Medulla oblongata (tissue), 1 donor: ENCODE data around the gene NIPAL3.

ENCODE experiments used
- DNase-seq: peaks from one replicate; pipeline ENCODE4 v3.0.0-alpha.2; 2015; ENCODE audit errors: extremely low spot score

NIPAL3 gene

DNA sequence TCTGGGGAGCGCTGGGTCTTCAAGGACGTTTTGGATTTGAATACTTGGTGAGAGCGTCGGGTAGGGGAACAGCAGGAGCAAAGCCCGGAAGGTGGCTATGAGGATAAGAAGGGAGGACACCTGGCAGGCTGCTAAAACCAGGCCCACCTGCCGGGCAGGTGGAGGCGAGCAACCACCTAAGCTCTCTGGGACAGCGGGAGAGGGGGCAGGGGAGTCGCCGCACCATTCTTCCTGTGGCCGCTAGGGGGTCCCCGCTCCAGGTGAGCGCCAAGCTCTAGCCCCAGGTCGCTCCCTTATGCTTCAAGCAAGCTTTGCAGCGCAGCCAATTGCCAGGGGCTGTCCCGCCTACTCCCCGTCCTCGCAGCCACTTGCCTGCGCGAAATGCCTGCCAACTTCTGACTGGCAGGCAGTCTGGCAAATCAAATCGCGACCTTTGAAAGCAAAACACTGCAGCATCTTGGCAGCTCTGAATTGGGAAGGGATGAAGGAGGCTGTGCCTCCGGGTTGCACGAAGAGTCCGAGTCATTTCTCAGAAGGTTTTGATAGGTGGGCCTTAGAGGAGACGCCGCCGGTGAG is at the start of gene NIPAL3:
Gene NIPAL3, plus strand, starts transcription at position 469 of the 576 bp plus-strand sequence. CDS start 3,746 bp downstream, outside the sequence.
- DNase-seq = peak; percentile 99

DNA sequence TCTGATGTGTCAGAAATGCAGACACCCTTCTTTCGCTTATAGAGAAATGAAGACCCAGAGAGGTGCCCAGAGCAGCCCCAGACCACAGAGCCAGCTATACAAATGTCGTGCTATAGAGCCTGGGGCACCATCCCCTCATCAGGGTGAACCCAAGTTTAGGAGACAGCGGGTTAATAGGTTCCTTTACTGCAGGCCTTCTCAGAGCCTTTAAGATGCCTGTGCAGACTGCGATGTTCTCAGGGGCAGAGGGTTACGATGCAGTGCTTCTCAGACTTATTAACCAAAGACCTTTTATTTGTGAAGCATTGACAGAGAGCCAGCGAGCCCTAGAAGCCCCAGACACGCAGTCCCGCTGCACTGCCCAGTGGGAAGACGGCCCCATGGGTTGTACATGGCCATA is 48.9 kb upstream of the NIPAL3 start:
- no peak for DNase-seq

DNA sequence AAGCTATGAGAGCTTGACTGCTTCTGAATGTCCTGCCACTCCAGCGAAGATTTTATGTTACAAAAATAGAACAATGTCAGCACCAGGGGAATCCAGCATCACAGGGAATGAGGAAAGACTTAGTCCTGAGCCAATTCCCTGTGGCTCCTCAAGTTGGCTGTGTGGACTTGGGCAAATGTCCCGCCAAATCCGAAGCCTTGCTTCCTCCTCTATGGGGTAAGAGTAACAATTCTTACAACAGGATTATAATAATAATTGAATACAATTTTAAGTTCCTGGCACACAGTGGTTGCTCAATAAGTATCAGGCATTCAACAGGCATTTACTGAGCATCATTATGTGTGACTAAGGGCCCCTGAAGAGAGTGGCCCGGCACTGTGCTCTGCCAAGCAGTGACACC is 46.4 kb upstream of the NIPAL3 start:
- peak; percentile 49 for DNase-seq

DNA sequence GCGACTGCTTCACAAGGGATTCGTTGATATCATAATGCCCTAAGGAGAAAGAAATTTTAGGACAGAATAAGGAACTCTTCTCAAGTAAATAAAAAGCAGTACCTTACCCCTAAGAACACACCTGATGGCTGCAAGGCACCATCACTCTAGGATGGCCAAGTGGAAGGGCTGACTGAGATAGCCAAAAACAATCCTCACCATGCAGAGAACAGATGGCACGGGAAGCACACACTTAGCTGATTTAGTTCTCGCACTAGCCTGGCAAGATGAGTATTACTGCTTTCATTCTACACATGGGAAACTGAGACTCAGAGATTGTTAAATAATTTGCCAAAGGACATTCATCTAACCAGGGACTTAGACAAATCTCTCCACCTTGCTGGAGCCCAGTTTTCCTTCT is 45.8 kb upstream of the NIPAL3 start:
- no peak for DNase-seq

DNA sequence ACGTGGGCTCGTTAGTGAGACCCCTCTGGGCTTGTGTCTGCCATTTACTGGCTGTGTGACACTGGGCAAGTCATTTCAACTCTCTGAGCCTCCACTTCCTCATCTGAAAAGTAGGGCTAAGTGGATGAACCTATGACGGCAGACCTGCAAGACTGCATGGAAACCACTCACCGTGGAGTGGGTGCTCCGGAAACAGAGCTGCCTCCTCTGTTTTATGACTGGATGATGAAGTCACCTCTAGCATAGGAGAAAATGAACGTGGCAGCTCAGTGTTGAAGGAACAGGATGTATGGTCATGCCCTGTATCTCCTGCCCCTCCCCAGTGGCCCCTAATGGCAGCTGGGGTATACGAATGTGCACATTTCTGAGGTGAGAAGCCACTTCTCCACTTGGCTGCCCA is 42.6 kb upstream of the NIPAL3 start:
- DNase-seq = no peak

DNA sequence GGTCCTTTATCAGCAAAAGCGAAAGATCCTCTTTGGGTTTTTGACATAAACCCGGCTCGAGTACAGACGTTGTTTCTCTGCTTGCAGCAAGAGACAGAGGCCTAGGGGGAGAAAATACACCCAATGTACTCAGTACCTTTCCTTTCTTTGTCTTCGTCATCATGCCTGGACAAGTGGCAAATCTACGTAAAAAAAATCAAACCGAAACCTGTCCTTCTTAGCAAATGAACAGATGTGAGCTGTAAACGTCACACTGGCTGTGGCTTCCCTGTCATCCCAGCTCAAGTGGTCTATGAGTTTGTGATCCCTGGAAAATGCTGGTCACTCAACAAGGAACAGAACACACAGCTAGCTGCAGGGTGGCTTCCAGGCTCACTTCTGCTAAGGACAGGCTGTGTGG is 41.9 kb upstream of the NIPAL3 start:
- DNase-seq = no peak

DNA sequence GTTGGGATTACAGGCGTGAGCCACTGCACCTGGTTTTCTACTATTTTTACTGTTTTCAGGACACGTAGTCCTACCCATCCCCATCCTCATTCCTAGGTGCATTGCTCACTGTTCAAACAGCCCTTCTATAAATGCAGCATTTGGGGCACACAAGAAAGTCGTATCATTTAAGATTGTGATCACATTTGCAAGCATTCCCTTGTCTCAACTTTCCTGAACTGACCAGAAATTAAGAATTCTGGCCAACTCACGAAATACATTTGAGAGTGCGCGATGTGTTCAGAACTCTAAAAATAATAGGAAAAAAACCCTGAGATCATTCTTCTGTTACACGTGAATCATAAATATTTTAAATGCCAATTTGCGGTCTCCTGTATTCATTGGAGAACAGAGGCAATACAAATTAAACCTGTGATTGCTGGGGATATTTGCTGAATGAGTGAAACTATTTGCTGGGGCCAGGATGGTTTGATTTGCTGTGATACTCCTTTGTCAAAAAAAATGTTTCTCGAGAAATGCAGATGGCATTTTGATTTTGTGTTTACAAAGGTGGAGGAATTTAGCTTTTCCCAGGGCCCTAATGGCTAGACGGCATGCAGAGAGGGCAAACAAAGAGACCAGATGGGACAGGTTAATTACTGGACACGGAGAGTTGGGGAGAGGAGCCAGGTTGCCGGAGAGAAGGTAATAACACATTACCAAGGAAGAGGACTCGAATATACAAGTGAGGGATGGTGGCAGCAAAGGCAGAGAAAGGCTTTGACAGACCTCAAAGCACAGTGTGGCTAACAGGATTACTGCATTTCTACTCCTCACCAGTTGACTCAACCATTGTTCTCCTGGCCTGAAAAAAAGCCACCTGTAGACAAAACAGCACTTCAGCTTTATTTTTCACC is 40.5 kb upstream of the NIPAL3 start:
- no peak for DNase-seq

DNA sequence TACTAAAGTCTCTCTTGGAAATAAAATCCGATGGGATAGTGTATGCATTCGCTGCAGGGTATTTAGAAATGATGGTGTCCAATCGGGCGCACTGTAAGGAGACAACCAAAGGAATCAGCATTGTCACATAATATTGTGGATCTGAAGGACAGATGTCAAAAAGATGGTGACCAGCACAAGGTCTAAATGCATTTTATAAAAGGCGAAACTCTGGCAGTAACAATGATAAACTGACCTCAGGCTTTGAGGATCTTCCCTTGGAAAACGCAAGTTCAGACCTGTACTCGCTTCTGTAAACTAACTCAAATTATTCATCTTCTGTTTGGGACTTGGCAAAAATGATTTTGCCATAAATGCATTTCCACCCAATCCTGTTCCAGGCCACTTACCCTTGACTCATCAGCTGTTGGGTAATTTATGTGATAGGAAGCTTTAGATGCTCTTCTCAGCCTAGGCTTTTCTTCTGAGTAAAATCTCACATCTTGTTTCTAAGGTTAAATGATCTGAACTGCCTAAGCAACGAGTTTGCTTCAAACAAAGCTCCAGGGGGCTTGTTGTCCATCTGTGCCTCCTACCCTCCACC is 35.8 kb upstream of the NIPAL3 start:
- no peak for DNase-seq

DNA sequence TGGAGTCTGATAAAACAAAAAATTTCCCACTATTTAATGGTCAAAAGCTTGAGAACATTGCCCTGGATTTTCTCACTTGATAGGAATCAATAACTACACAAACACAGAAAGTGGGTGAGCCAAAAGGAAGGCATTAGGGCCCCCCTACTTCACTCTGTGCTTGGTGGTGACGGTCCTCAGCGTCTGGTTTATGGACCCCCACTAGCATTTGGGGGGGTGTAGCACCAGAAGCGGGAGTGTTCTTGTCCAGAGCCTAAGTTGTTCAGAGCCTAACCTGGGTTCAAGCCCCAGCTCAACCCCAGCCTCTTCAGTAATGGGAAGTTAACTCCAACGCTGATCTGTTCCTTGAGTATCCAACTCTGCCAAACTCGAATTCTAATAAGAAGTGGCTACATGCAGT is 35.1 kb upstream of the NIPAL3 start:
- DNase-seq = no peak

DNA sequence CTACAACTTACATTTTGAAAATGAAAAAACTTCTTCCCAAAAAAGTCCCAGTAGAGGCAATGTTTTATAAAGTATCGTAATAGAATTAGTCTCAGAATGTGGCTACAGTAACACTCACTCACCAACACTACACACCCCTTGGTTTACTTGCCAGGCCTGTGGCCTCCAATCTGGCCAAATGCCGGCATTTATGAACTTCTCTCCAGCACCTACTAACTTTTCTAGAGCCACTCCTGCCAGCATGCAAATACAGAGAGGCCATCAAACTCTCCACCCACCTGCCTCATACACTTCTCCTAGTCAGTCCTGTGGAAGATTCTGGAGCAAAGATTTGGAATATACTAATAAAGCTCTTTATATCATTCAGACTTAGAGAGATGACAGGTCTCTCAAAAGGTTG is 34.3 kb upstream of the NIPAL3 start:
- DNase-seq = no peak

DNA sequence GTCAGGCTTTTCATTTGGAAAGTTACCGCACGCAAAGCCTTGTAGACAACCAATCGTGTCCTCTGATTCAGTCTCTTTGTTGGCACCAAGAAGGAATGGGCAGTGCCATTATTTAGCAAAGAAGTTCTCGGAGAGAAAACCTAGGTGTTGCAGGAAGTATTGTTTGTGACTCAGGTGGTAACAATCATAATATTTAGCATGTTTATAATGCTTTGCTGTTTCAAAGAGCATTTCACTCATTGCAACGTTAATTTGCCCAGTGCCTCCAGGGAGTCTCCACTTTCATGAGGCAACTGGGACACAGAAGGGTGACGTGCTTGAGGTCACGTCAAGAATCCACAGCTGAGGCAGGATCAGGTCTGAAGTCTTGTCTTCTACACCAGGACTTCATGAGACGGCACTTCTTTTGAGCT is 33.4 kb upstream of the NIPAL3 start:
- no peak for DNase-seq

DNA sequence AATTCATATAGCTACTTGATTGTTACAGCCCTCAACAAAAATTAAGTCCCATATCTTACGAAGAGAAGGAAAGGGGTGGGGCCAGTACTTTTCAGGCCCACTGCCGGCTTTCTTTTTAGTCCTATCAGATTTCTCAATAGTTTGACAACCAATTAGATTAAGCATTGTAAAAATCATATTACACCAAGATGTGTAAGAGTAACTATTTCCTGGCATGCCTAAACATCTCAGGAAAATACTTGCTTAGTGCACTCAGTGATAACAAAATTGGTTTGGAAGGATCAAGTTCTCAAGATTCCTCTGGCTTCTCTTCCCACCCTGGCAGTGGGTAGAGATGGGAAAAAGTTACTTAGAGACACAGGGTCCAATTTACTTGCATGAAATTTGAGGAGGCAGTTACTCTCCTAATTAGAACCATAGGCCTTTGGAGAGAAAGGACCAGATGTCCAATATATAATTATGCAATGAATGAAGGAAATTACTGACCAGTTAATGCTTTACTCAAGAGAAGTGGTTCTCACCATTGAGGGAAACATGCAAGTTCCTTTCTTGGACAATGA is 32.1 kb upstream of the NIPAL3 start:
- no peak for DNase-seq

DNA sequence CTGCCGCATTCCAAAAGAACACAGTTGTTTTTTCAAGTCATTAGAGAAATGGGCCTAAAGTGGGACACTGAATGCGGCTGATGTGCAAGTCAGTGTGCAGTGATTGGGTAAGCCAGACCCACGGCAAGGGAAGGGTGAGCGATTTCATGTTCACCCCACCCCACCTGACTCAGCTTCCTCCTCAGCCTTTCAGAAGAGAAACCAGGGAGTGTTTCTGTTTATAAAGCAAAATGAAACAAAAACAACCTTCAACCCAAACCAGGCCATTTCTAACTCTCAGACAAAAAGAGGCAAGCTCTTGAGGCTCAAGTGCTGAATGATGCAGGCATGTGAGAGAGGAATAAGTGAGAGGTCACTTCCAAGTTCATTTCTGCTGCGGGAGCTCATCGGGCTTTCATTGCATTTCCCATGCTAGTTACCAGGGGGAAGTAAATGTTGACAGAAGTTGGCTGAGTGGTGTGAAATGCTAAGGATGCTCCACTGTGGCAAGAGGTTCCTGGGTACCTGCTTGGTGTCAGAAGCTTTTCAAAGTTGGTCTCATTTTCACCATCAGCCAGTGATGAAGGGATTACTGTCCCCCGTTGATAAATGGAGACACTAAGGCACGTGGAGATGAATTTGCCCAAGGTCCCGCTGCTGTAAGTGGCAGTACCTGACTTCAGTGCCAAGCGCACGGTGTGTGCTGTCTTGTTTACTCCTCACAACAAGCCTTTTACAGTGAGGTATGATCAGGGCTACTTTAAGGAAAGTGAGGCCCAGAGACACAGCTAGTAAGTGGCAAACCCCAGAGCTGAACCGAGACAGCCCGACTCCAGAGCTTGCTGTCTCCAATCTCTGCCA is 31.1 kb upstream of the NIPAL3 start:
- DNase-seq = no peak

DNA sequence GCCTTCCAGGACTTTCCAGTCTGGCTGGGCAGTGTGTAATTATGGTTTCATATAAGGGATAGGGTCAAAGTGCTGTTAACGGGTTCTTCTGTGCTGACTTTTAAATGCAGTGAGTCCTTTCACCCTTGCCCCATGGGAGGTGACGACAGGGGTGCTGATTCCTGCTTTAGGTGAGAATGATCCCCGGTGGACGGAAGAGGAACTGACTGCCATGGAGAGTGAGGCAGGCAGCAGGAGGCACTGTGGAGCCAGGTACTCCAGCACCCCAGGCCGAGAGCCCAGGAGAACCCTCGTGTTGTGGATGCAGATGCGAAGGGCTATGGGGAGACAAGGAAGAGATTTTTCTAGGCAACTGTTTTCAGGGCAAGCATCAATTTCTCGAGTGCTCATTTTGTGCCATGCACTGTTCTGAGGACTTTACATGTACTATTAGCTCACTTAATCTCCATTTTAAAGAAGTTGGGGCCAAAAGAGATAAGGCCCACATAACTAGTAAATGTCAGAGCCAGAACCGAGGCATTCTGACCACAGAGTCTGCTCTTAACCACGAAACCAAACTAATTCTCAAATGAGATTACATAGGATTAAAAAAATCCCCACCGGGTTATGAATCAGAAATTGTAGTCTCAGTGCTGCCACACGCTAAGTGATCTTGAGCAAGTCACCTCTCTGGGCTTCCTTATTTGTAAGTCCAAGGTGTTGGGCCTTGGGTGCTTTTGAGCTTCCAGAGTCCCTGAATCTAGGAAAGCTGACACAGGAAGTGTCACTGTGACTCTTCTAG is 30.3 kb upstream of the NIPAL3 start:
- DNase-seq = no peak

DNA sequence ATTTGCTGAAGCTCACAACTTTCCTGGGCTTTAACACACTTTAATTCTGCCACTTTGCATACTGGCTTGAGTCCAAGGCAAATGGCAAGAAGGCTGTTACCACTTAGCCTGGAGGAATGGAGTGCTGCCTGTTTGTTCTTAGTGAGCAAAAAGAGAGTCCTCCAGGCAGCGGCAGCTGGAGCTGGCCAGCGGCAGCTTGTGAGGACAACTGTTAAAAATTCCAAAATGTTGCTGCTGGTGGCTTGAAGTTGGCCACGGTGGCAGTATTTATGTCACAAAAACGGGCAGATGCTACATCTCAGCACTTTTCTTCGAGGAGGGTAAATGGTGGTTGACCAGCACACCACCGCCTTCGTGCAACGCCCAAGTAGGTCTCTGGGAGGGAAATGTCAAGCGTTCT is 29.4 kb upstream of the NIPAL3 start:
- peak; percentile 43 for DNase-seq

DNA sequence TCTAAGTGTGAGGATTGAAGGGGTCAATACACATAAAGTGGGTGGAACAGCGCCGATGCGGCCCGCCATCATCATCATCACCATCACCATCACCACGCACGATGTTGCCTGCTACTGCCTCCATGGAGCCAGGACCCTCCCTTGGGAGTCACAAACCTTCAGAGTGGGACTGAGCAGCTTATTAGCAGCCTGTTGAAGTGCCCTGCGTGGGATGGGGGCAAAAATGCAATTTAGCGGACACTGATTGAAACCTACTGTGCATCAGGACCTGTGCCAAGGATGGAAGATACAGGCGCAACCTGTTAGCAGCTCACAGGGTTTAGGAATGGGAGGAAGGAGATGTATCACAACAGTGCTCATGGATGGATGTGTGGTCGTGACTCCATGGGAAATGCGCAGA is 28.7 kb upstream of the NIPAL3 start:
- DNase-seq = no peak

DNA sequence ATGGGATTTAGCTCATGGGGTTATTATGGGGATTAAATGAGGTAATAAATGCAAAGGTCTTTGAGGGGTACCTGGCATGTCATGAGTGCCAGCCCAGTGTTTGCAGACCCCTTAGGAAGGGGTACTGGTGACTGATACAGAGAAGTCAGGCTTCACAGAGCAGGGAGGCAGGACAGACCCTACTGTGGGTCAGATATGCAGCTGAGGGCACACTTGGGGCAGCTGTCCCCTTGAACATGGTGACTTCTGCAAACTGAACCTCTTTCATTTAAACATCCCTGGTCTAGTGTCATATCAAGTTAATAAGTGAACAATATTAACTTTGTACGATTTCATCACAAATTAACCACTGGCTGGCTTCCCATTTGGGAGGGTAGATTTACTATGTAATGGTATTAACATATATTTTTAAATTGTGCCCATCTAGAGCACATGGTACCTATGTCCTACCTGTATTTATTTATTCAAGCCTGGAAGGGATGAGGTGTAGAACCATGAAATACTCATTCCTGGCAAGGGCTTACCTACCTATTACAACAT is 27.9 kb upstream of the NIPAL3 start:
- no peak for DNase-seq

DNA sequence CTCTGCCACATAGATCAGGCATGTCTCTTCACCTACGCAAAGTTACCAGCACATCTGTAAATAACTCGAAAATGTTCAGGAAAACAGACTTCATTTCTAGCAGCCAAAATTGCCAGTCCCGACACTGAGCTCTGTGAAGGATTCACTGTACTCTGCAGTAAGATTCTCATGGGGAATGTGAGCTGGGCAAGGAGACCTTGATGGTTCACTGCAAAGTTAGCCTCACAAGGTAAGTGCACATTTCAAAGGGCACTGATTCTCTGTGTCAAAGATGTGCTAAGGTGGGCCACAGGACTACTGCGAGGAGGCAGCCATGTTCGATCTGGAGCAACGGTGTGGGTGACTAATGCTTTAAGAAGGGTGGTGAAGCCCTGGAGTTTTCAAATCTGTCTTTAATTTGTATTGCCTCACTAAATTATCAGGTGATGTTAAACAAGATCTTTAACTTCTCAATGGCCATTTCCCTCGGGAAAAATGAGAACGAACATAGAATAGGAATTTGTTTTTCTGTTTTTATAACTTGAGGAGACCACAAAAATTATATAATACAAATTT is 27.2 kb upstream of the NIPAL3 start:
- DNase-seq = no peak

DNA sequence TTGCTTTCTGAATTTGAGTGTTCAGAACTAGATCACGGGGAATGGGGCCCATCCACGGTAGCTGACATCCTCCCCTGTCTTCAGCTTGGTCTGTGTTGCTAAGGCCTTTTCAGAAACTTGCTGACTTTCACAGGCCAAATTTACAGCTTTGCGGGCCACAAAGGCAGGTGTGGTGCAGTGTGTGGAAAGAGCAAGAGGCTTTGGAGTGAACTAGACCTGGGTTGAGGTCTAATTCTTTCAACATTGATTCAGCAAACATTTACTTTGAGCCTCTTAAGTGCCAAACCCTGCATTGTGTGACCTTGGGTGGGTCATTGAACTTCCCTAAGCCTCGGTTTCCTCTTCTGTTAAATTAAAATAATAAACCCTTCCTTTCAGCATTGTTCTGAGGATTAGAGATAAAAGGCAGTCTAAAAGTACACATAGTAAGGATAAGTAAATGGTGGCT is 26.3 kb upstream of the NIPAL3 start:
- DNase-seq = no peak
